Measurements from ENCODE around the gene NFE2L2.

DNA sequence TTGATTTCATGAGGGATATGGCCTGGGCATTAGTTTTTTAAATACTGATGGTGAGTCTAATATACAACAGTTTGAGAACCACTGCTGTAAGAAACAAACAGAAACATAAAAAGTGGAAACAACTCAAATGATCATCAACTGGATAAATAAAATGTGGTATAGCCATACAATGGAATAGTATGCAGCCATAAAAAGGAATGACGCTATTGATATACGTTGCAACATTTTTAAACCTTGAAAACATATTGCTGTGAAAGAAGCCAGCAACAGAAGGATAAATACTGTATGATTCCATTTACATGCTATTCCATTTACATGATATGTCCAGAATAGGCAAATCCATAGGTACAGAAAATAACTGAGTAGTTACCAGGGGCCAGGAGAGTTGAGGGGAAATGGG, 6.5 kb downstream of the NFE2L2 start:
- TF ChIP-seq, protein P1, sequence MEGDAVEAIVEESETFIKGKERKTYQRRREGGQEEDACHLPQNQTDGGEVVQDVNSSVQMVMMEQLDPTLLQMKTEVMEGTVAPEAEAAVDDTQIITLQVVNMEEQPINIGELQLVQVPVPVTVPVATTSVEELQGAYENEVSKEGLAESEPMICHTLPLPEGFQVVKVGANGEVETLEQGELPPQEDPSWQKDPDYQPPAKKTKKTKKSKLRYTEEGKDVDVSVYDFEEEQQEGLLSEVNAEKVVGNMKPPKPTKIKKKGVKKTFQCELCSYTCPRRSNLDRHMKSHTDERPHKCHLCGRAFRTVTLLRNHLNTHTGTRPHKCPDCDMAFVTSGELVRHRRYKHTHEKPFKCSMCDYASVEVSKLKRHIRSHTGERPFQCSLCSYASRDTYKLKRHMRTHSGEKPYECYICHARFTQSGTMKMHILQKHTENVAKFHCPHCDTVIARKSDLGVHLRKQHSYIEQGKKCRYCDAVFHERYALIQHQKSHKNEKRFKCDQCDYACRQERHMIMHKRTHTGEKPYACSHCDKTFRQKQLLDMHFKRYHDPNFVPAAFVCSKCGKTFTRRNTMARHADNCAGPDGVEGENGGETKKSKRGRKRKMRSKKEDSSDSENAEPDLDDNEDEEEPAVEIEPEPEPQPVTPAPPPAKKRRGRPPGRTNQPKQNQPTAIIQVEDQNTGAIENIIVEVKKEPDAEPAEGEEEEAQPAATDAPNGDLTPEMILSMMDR (optimal IDR thresholded peaks at IDR 0.05 in 1 of 3, IDR thresholded peaks at IDR 0.05 in 1 of 3, conservative IDR thresholded peaks at IDR 0.05 in 1 of 3; ENCODE audit: extremely low read depth in 1 of 3, insufficient read depth in 2 of 3, low read length in 3 of 3): no peak
- TF ChIP-seq EZH2 (IDR thresholded peaks at IDR 0.05; ENCODE audit: low read length): no peak
